HL-60 (cell line): ENCODE data around the gene CSE1L.
A peak's percentile ranks its signal among the peaks of the same experiment; 100 is the strongest.

Experiments used
- DNase-seq, 2 experiments: peaks; one replicate each; pipeline ENCODE4 v3.0.0-alpha.2; 2010 to 2020; ENCODE audit warnings: low read depth in 1 of 2, low spot score in 1 of 2
- H3K27ac ChIP-seq: fragments of 250-450 bp; sonication (Bioruptor Pico); replicated peaks from 2 replicates; pipeline ENCODE4 v1.5.1; 2020; ENCODE audit warnings: mild to moderate bottlenecking, moderate library complexity
- H3K27me3 ChIP-seq: fragments of 250-450 bp; sonication (Bioruptor Pico); 2 replicates; pipeline ENCODE4 v1.5.1; 2021; ENCODE audit warnings: mild to moderate bottlenecking, moderate library complexity; ENCODE audit not compliant: insufficient read depth, poor library complexity, severe bottlenecking
- H3K4me3 ChIP-seq: replicated peaks from 2 replicates; pipeline ENCODE4 v1.5.1; 2011; ENCODE audit warnings: mild to moderate bottlenecking, control low read depth, low read length; ENCODE audit not compliant: insufficient read depth
- GABPA ChIP-seq: IDR thresholded peaks from 2 replicates; pipeline ENCODE4 v1.6.1; 2012; ENCODE audit warnings: low read depth
- POLR2AphosphoS5 ChIP-seq: IDR thresholded peaks from 2 replicates; pipeline ENCODE4 v1.6.1; 2012; ENCODE audit warnings: low read depth
- SPI1 ChIP-seq: IDR thresholded peaks from 2 replicates; pipeline ENCODE4 v1.6.1; 2012; ENCODE audit warnings: low read depth, mild to moderate bottlenecking, borderline replicate concordance
- TF ChIP-seq, protein P1 (sequence below): IDR thresholded peaks from 2 replicates; pipeline ENCODE4 v1.6.1; 2012; ENCODE audit warnings: low read depth; ENCODE audit not compliant: insufficient replicate concordance
- TF ChIP-seq, protein P2 (sequence below): IDR thresholded peaks from one replicate; pipeline ENCODE4 v1.5.1; 2011; ENCODE audit warnings: low read length, control low read depth, inconsistent platforms; ENCODE audit not compliant: insufficient read depth

The CSE1L gene

DNA sequence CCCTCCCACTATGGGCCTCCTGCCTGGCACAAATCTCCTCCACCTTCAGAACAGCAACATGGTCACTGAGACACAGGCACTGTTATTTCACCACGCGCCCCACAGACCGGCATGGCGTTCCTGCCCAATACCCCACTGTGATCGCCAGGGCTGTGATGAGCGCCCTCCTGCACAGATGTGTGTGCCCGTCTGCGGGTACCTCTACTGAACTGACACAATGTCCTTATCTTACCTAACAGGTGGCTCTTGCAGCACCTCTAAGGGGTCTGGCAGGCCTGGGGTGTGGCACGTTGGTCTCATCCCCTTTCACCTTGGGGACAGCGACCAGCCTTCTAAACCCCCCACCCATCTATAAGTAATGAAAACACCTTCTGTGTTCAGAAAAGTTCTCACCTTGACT is 77.9 kb downstream of the CSE1L start:
- no peaks in the 10 kb centered on the region for H3K27me3 ChIP-seq
- no peak overlapping the region for H3K27ac ChIP-seq
- no peak for DNase-seq
- no peak overlapping the region for H3K4me3 ChIP-seq
- TF ChIP-seq GABPA, result no peak
- TF ChIP-seq, protein P1, sequence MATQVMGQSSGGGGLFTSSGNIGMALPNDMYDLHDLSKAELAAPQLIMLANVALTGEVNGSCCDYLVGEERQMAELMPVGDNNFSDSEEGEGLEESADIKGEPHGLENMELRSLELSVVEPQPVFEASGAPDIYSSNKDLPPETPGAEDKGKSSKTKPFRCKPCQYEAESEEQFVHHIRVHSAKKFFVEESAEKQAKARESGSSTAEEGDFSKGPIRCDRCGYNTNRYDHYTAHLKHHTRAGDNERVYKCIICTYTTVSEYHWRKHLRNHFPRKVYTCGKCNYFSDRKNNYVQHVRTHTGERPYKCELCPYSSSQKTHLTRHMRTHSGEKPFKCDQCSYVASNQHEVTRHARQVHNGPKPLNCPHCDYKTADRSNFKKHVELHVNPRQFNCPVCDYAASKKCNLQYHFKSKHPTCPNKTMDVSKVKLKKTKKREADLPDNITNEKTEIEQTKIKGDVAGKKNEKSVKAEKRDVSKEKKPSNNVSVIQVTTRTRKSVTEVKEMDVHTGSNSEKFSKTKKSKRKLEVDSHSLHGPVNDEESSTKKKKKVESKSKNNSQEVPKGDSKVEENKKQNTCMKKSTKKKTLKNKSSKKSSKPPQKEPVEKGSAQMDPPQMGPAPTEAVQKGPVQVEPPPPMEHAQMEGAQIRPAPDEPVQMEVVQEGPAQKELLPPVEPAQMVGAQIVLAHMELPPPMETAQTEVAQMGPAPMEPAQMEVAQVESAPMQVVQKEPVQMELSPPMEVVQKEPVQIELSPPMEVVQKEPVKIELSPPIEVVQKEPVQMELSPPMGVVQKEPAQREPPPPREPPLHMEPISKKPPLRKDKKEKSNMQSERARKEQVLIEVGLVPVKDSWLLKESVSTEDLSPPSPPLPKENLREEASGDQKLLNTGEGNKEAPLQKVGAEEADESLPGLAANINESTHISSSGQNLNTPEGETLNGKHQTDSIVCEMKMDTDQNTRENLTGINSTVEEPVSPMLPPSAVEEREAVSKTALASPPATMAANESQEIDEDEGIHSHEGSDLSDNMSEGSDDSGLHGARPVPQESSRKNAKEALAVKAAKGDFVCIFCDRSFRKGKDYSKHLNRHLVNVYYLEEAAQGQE, result no peak
- TF ChIP-seq POLR2AphosphoS5, result no peak
- TF ChIP-seq SPI1, result no peak

DNA sequence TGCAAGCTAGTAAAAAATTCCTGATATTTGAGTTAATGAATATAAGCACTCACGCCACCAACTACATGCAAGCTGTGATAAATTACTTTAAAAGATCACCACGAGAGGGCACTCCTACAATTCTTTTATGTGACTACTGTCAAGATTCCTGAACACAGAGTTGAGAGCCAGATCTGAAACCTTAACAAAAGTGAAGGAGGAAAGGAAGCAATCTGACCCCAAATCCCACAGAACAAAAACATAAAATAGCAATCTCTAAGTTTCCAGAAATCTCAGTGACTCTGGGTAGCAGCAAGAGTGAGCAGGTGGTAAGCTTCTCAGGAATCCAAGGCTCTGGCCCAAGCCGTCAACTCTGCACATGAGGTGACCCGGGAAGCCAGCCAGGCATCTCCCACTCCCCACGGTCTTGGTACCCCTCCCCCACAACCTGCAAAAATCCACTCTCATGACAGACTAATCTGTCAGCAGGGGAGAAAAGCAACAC is 86.9 kb downstream of the CSE1L start:
- H3K4me3 ChIP-seq, result no peak overlapping the region
- peak in 1 of 2 experiments; percentile 56 for DNase-seq
- TF ChIP-seq POLR2AphosphoS5 (no peak), SPI1 (no peak)
- TF ChIP-seq, protein P2, sequence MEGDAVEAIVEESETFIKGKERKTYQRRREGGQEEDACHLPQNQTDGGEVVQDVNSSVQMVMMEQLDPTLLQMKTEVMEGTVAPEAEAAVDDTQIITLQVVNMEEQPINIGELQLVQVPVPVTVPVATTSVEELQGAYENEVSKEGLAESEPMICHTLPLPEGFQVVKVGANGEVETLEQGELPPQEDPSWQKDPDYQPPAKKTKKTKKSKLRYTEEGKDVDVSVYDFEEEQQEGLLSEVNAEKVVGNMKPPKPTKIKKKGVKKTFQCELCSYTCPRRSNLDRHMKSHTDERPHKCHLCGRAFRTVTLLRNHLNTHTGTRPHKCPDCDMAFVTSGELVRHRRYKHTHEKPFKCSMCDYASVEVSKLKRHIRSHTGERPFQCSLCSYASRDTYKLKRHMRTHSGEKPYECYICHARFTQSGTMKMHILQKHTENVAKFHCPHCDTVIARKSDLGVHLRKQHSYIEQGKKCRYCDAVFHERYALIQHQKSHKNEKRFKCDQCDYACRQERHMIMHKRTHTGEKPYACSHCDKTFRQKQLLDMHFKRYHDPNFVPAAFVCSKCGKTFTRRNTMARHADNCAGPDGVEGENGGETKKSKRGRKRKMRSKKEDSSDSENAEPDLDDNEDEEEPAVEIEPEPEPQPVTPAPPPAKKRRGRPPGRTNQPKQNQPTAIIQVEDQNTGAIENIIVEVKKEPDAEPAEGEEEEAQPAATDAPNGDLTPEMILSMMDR, result peak; percentile 19
- TF ChIP-seq, protein P1, result no peak
- H3K27me3 ChIP-seq, result no peaks in the 10 kb centered on the region
- no peak overlapping the region for H3K27ac ChIP-seq

DNA sequence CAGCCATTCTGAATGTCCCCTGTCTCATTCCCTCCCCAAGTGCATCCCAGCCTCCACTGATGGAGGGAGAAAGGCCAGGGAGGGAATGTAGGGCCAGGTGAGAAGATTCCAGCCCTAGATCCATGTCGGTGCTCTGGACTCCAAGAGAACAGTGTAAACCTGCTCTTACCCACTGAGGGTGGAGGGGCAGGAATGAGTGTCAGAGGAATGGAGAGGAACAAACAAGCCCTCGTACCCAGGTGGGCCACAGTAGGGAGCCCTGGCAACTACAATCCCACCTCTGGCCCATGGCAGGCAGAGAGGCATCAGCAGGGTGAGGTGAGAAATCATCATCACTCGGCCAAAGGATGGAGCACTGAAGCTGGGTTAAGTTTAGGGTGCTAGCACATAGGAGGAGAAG is 87.5 kb downstream of the CSE1L start:
- no peak overlapping the region for H3K4me3 ChIP-seq
- TF ChIP-seq, protein P2, result no peak
- no peak for TF ChIP-seq SPI1
- no peak for TF ChIP-seq POLR2AphosphoS5
- TF ChIP-seq, protein P1, result no peak
- no peak for TF ChIP-seq GABPA
- no peaks in the 10 kb centered on the region for H3K27me3 ChIP-seq
- DNase-seq, result no peak
- no peak overlapping the region for H3K27ac ChIP-seq
